Pulmonary artery endothelial cell (primary cell): ENCODE data around the gene KIR2DL4. TPM values are rescaled to one million over a fixed set of nuclear protein-coding genes. Genes with fewer than 3 reads are reported as not detected.

Experiments
- total RNA-seq: library from RNA; depleted of rRNA; stranded (reverse); fragments of >200 nt; gene quantifications from 2 replicates; pipeline ENCODE4 v1.2.3, GENCODE V29; 2014

KIR2DL4 gene
- total RNA-seq, 1 donor from 2014 or later = not detected

Other genes with a start within 250 kb of the KIR2DL4 start
- not detected in 2 replicates for gene LILRA2, start 229.8 kb upstream of the KIR2DL4 start, total RNA-seq
- gene LILRA1, start 210.0 kb upstream of the KIR2DL4 start, total RNA-seq = not detected in 2 replicates
- not detected in 2 replicates for gene LILRB1, start 173.1 kb upstream of the KIR2DL4 start, total RNA-seq
- not detected in 2 replicates for gene LILRB4, start 140.6 kb upstream of the KIR2DL4 start, total RNA-seq
- gene KIR3DL3, start 79.2 kb upstream of the KIR2DL4 start, total RNA-seq = not detected in 2 replicates
- not detected in 2 replicates for gene KIR2DL3, start 65.1 kb upstream of the KIR2DL4 start, total RNA-seq
- gene KIR2DL1, start 33.8 kb upstream of the KIR2DL4 start, total RNA-seq = not detected in 2 replicates
- not detected in 2 replicates for gene KIR3DL1, start 12.9 kb downstream of the KIR2DL4 start, total RNA-seq
- not detected in 2 replicates for gene KIR2DS4, start 29.1 kb downstream of the KIR2DL4 start, total RNA-seq
- not detected in 2 replicates for gene KIR3DL2, start 46.8 kb downstream of the KIR2DL4 start, total RNA-seq
- not detected in 2 replicates for gene FCAR, start 70.6 kb downstream of the KIR2DL4 start, total RNA-seq
- not detected in 2 replicates for gene NCR1, start 102.5 kb downstream of the KIR2DL4 start, total RNA-seq
- gene NLRP7, start 143.9 kb downstream of the KIR2DL4 start, total RNA-seq = not detected in 2 replicates
- gene NLRP2, start 162.8 kb downstream of the KIR2DL4 start, total RNA-seq = 0.20 and 0.28 TPM in 2 replicates
- not detected in 2 replicates for gene GP6, start 234.7 kb downstream of the KIR2DL4 start, total RNA-seq